Lower lobe of right lung (tissue), 2 donors: ENCODE measurements around the gene SLC29A4. TPM values are rescaled to one million over a fixed set of nuclear protein-coding genes. Genes with fewer than 3 reads are reported as not detected.
"Not testable (repeated sequence)": the region's sequence is repeated elsewhere in the genome, so short reads cannot be mapped to it uniquely, and the experiment has no call there.

ENCODE experiments used
- ATAC-seq, 2 donors: fragments of 200-7000 bp; cut with Tn5 transposase; one replicate each; pipeline ENCODE4 v1.9.1; 2020 to 2022; ENCODE audit warnings: mild to moderate bottlenecking in 2 of 2, moderate library complexity in 2 of 2
- DNase-seq: peaks from one replicate; pipeline ENCODE4 v3.0.0-alpha.2; 2020
- H3K27ac ChIP-seq: fragments of 200-600 bp; one replicate; pipeline ENCODE4 v1.8.0; 2022
- H3K27me3 ChIP-seq: fragments of 200-600 bp; one replicate; pipeline ENCODE4 v1.8.0; 2022; ENCODE audit warnings: low read depth
- H3K36me3 ChIP-seq: fragments of 200-600 bp; one replicate; pipeline ENCODE4 v1.8.0; 2022; ENCODE audit warnings: mild to moderate bottlenecking
- H3K4me1 ChIP-seq: fragments of 200-600 bp; one replicate; pipeline ENCODE4 v1.8.0; 2022
- H3K4me3 ChIP-seq: fragments of 200-600 bp; one replicate; pipeline ENCODE4 v1.8.0; 2022; ENCODE audit warnings: mild to moderate bottlenecking
- H3K9me3 ChIP-seq: fragments of 200-600 bp; one replicate; pipeline ENCODE4 v1.8.0; 2022
- CTCF ChIP-seq: fragments of 200-600 bp; IDR thresholded peaks from one replicate; pipeline ENCODE4 v1.8.0; 2022; ENCODE audit warnings: antibody characterized with exemption, mild to moderate bottlenecking
- intact Hi-C: fragments of 100-400 bp; cut with DNase I; formaldehyde crosslinking; loops from one replicate; pipeline ENCODE4 v1.11.0; 2022
- total RNA-seq: library from RNA; stranded (reverse); fragmentation: NEBNext Ultra II Directional; extraction: Animal tissue kit (Norgen Biotek cat#: 25700); gene quantifications from one replicate; pipeline ENCODE4 v1.2.1, GENCODE V29; 2021
- donor health status: DM: no; HTN: yes; CAD: no; lungs with severe emphysema.

Gene SLC29A4
- total RNA-seq, 1 donor from 2014 or later: 2.7 TPM

- Histone ChIP-seq H3K9me3 (peaks cover 5% of the 10 kb centered on the region), H3K27ac (no peak overlapping the region), H3K36me3 (peaks cover 90% of the 10 kb centered on the region), H3K4me3 (no peak overlapping the region), H3K27me3 (no peaks in the 10 kb centered on the region), H3K4me1 (no peaks in the 10 kb centered on the region)
- ATAC-seq (no peak), DNase-seq (no peak)
- intact Hi-C loops: no loop called here
- TF ChIP-seq CTCF: no peak
These were observed 32.1 kb downstream of the SLC29A4 start for GRCh38 chr7:5314864-5315263.

- H3K36me3 ChIP-seq: peaks cover 90% of the 10 kb centered on the region
- TF ChIP-seq CTCF: no peak
- no peak overlapping the region for H3K4me3 ChIP-seq
- intact Hi-C loops: no loop called here
- DNase-seq (no peak), ATAC-seq (no peak)
- H3K4me1 ChIP-seq: no peaks in the 10 kb centered on the region
- H3K9me3 ChIP-seq: peaks cover 5% of the 10 kb centered on the region
- H3K27me3 ChIP-seq: no peaks in the 10 kb centered on the region
- no peak overlapping the region for H3K27ac ChIP-seq
These were observed 33.0 kb downstream of the SLC29A4 start for GRCh38 chr7:5315761-5316160.

GRCh38 chr7:5318613-5319012, 35.9 kb downstream of the SLC29A4 start:
- H3K4me1 ChIP-seq, H3K4me3 ChIP-seq, intact Hi-C loops, H3K27me3 ChIP-seq, ATAC-seq, DNase-seq, H3K9me3 ChIP-seq, H3K27ac ChIP-seq: not testable (repeated sequence)
- H3K36me3 ChIP-seq: peaks cover 93% of the 10 kb centered on the region

GRCh38 chr7:5320391-5320790, 37.6 kb downstream of the SLC29A4 start:
- H3K4me1 ChIP-seq: no peaks in the 10 kb centered on the region
- peak in 1 of 2 donors; percentile 23 for ATAC-seq
- no peak for DNase-seq
- peaks cover 5% of the 10 kb centered on the region for H3K9me3 ChIP-seq
- no peaks in the 10 kb centered on the region for H3K27me3 ChIP-seq
- no peak overlapping the region for H3K27ac ChIP-seq
- intact Hi-C loops: no loop called here
- H3K4me3 ChIP-seq: no peak overlapping the region
- peaks cover 93% of the 10 kb centered on the region for H3K36me3 ChIP-seq
- no peak for TF ChIP-seq CTCF

GRCh38 chr7:5320802-5321396, 38.2 kb downstream of the SLC29A4 start:
- no peak for DNase-seq
- Histone ChIP-seq H3K4me1 (no peaks in the 10 kb centered on the region), H3K36me3 (peaks cover 93% of the 10 kb centered on the region), H3K9me3 (peaks cover 5% of the 10 kb centered on the region), H3K4me3 (no peak overlapping the region), H3K27me3 (no peaks in the 10 kb centered on the region), H3K27ac (no peak overlapping the region)
- peak in 1 of 2 donors; percentile 16 for ATAC-seq
- TF ChIP-seq CTCF: no peak
- intact Hi-C loops: no loop called here

- ATAC-seq: peak in 1 of 2 donors; percentile 28
- DNase-seq: no peak
- no peaks in the 10 kb centered on the region for H3K4me1 ChIP-seq
- H3K27ac ChIP-seq: no peak overlapping the region
- H3K4me3 ChIP-seq: no peak overlapping the region
- H3K27me3 ChIP-seq: no peaks in the 10 kb centered on the region
- intact Hi-C loops: no loop called here
- H3K36me3 ChIP-seq: peaks cover 92% of the 10 kb centered on the region
- H3K9me3 ChIP-seq: peaks cover 5% of the 10 kb centered on the region
- TF ChIP-seq CTCF: no peak
These were observed 40.1 kb downstream of the SLC29A4 start for GRCh38 chr7:5322621-5323410.

- DNase-seq, ATAC-seq, H3K27ac ChIP-seq, intact Hi-C loops, H3K4me1 ChIP-seq, H3K9me3 ChIP-seq, H3K27me3 ChIP-seq, H3K4me3 ChIP-seq: not testable (repeated sequence)
- H3K36me3 ChIP-seq: peaks cover 92% of the 10 kb centered on the region
These were observed 41.3 kb downstream of the SLC29A4 start for GRCh38 chr7:5323800-5324781.
